GM19025 (cell line): ENCODE results near the gene CHL1.

Experiments
- ATAC-seq: cut with Tn5 transposase; IDR thresholded peaks from one replicate; pipeline ENCODE4 v1.9.1; 2021; ENCODE audit warnings: mild to moderate bottlenecking, low read depth, moderate library complexity; ENCODE audit not compliant: unreplicated experiment

CHL1 gene

GRCh38 chr3:454986-455385, 258.4 kb downstream of the CHL1 start:
- no peak for ATAC-seq

- no peak for ATAC-seq
Measured at GRCh38 chr3:458124-458523, 261.6 kb downstream of the CHL1 start.

- ATAC-seq = no peak
Measured at GRCh38 chr3:458653-459310, 262.2 kb downstream of the CHL1 start.
